Omental fat pad (tissue), 4 donors: Measurements from ENCODE around the gene SSTR1. TPM values are rescaled to one million over a fixed set of nuclear protein-coding genes. Genes with fewer than 3 reads are reported as not detected.
A peak's percentile ranks its signal among the peaks of the same experiment; 100 is the strongest.

Experiments
- ATAC-seq: fragments of 150-250 bp; one replicate; pipeline ENCODE4 v1.9.1; 2016; ENCODE audit warnings: mild to moderate bottlenecking, moderate library complexity; ENCODE audit not compliant: low FRiP score
- DNase-seq: peaks from one replicate; pipeline ENCODE4 v3.0.0-alpha.2; 2019; ENCODE audit warnings: low spot score
- total RNA-seq, 4 donors: library from RNA; depleted of rRNA; stranded (reverse); fragments of >200 nt; gene quantifications; one replicate each; pipeline ENCODE4 v1.1.0, GENCODE V29; 2016
- TF ChIP-seq, protein P1 (sequence below), 3 donors: fragments of 450-650 bp; IDR thresholded peaks; one replicate each; pipeline ENCODE4 v1.5.1; 2016 to 2017; ENCODE audit warnings: antibody characterized with exemption in 3 of 3, mild to moderate bottlenecking in 3 of 3, moderate library complexity in 2 of 3

Gene SSTR1, protein sequence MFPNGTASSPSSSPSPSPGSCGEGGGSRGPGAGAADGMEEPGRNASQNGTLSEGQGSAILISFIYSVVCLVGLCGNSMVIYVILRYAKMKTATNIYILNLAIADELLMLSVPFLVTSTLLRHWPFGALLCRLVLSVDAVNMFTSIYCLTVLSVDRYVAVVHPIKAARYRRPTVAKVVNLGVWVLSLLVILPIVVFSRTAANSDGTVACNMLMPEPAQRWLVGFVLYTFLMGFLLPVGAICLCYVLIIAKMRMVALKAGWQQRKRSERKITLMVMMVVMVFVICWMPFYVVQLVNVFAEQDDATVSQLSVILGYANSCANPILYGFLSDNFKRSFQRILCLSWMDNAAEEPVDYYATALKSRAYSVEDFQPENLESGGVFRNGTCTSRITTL
- total RNA-seq, result 1 to 10 TPM in 1 of 4 donors, under 1 TPM in 3; 0.19 to 1.4 (median 0.55) TPM

DNA sequence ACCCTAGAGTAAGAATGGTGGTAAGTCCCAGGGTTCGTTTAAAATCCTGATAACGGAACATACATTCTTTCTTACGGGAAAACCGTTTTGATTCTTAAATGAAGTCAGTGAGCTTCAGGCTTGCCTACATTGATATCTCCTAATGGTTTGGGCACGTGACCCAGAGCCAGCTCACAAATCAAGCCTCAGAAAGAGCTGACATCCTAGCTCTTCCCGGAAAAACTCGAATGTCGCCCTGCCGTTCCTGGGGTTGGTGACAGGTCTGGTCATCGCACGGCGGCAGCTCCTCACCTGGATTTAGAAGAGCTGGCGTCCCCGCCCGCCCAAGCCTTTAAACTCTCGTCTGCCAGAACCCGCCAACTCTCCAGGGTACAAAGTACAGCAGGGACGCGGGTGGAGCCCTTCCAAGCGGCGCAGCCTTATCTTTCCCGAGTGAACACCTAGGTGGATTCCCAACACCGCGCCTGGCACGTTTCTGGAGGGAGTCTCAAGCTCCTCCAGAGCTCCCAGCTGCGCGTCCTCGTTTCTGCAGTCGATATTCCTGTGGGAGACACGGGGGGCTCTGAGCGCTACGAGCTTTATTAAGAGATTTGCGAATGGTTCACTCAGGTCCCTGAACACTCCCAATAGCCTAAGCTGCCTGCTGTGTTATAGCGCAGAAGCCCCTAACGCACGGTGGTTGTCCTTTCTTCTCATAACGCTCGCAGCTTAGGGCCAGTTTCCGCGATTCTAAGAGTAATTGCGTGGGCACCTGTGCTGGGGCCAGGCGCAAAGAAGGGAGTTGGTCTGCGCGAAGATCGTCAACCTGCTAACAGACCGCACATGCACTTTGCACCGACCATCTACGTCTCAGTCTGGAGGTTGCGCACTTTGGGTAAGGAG is at the start of gene SSTR1:
TSS of gene SSTR1 (plus strand) at position 169 of the 882 bp plus-strand sequence. CDS start 1,486 bp downstream, outside the sequence.
- DNase-seq, result no peak
- TF ChIP-seq, protein P1, sequence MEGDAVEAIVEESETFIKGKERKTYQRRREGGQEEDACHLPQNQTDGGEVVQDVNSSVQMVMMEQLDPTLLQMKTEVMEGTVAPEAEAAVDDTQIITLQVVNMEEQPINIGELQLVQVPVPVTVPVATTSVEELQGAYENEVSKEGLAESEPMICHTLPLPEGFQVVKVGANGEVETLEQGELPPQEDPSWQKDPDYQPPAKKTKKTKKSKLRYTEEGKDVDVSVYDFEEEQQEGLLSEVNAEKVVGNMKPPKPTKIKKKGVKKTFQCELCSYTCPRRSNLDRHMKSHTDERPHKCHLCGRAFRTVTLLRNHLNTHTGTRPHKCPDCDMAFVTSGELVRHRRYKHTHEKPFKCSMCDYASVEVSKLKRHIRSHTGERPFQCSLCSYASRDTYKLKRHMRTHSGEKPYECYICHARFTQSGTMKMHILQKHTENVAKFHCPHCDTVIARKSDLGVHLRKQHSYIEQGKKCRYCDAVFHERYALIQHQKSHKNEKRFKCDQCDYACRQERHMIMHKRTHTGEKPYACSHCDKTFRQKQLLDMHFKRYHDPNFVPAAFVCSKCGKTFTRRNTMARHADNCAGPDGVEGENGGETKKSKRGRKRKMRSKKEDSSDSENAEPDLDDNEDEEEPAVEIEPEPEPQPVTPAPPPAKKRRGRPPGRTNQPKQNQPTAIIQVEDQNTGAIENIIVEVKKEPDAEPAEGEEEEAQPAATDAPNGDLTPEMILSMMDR (IDR thresholded peaks at IDR 0.05), result no peak
- ATAC-seq, result peak; percentile 45

DNA sequence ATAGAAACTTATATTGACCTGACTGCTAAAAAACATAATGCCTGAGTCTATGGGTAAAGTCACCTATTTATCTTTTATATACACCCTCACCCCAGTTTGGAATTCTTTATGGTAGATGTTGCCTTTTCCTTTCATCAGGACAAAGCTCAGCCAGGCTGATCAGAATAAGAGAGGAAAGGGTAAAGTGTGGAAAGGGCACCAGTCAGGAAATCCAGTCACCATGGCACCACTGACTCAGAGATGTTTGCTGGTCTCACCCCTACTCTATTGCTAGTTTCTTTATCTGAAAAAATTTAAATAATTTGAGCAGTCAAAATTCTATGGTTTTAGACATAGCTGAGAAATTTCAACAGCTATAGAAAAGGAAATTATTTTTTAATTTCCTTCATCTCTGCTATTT is 49.2 kb upstream of the SSTR1 start:
- TF ChIP-seq, protein P1 (IDR thresholded peaks at IDR 0.05), result no peak
- ATAC-seq, result no peak
- DNase-seq, result no peak

DNA sequence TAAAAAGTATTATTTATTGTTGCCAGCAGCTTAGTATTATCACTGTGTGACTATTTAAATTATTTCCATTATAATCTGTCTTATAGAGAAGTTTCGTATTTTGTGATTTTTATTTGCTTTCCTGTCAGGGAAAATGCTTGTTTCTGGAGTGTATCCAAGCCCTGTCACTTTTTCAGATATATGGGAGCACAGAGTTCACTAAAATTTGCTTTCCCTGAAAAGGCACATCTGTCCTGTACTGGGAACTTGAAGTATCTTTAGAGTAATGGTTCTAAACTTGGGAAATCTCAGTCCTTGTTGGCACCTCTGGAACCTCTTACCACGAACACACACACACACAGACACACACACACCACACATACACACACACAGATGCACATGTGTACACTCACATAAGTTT is 39.3 kb upstream of the SSTR1 start:
- TF ChIP-seq, protein P1 (IDR thresholded peaks at IDR 0.05), result no peak
- no peak for ATAC-seq
- DNase-seq, result no peak

DNA sequence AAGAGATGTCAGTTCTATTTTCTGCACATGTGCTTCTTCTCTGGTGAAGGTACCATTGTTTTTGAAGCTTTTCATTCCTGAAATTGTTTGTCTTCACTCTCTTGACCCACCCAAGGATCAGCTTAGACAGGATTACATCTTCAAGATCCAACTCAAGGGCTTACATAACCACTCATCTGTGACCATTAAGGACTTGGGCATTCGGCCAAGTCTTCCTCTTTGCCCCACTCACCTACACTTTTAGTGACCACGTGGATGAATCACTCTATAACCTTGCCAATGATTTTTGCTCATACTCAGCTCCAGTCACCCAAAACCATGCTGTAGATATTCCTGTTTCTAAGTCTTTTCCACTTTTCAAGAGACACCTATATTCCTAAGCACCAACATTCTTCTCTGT is 36.5 kb upstream of the SSTR1 start:
- DNase-seq, result no peak
- ATAC-seq, result no peak
- TF ChIP-seq, protein P1 (IDR thresholded peaks at IDR 0.05), result no peak

DNA sequence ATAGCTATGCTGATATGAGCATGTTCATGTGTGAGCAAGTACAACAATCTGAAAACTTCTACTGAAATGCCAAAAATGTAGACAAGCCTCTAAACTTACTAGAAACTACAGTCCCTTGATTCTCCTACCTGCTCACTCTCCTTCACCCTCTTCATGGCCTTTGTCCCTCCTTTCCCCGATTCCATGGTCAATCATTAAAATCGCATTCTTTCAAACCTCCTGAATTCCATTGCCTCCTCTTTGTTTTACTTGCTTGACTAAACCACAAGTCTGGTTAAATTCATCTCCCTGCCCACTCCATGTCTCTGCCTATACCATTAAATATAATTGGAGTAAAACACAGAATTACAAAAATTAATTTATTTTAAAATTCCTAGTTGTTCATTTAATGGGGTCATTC is 33.0 kb upstream of the SSTR1 start:
- TF ChIP-seq, protein P1 (IDR thresholded peaks at IDR 0.05), result no peak
- DNase-seq, result no peak
- no peak for ATAC-seq

DNA sequence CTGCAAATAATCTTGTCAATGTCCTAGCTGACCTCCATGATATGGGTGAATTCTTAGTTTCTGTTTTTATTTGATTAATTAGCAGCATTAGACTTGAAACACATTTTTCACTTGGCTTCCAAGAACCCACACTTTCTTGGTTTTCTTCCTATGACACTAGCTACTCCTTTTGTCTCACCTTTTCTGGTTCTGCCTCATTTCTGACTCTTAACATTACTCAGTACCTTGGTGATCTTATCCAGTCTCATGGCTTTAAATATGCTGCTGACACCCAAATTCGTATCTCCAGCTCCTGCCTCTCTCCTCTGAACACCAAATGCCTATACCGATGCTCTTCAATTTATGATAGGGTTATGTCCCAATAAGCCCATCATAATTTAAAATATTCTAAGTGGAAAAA is 32.0 kb upstream of the SSTR1 start:
- TF ChIP-seq, protein P1 (IDR thresholded peaks at IDR 0.05), result no peak
- DNase-seq, result no peak
- ATAC-seq, result no peak
